HEK293 (cell line): Measurements from ENCODE around the gene LAMA2.

Experiments
- CTCF ChIP-seq: fragments of 450-650 bp; formaldehyde crosslinking; IDR thresholded peaks from 2 replicates; pipeline ENCODE4 v1.5.1; 2016; ENCODE audit warnings: missing biosample characterization, missing genetic modification characterization
- REST ChIP-seq: fragments of 450-650 bp; formaldehyde crosslinking; IDR thresholded peaks from 2 replicates; pipeline ENCODE4 v1.5.1; 2016; ENCODE audit warnings: missing biosample characterization, missing genetic modification characterization
- SETDB1 ChIP-seq: IDR thresholded peaks from one replicate; pipeline ENCODE4 v1.6.1; 2017; ENCODE audit warnings: mild to moderate bottlenecking, low read length, moderate library complexity, mixed read lengths; ENCODE audit not compliant: insufficient read length
- ZBTB7A ChIP-seq: fragments of 450-650 bp; formaldehyde crosslinking; IDR thresholded peaks from 2 replicates; pipeline ENCODE4 v1.5.1; 2016; ENCODE audit warnings: low read depth, missing biosample characterization, missing genetic modification characterization
- ZNF560 ChIP-seq: fragments of 450-650 bp; formaldehyde crosslinking; IDR thresholded peaks from 2 replicates; pipeline ENCODE4 v1.5.1; 2017; ENCODE audit warnings: missing biosample characterization, missing genetic modification characterization, borderline replicate concordance

- TF ChIP-seq REST (no peak), ZNF560 (no peak), CTCF (tag by site-specific recombination) (no peak), ZBTB7A (no peak), SETDB1 (no peak)
These were observed 9.1 kb downstream of the LAMA2 start for GRCh38 chr6:128892079-128892478.
